ENCODE results near the gene OR52E1.

The OR52E1 gene

DNA sequence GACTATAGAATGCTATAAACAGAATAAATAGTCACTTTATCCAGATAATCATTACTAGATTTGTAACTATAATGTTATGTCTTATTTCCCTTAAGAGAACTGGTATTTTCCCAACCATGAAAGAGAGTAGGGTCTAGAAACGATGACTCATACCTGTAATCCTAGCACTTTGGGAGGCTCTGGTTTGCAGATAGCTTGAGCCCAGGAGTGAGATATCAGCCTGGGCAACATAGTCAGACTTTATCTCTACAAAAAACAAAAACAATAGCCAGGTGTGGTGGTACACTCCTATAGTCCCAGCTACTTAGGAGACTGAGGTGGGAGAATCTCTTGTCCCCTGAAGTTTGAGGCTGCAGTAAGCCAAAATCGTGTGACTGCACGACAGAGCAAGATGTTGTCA is 37.9 kb downstream of the OR52E1 start:
- H3K4me1 ChIP-seq (ENCODE audit: control insufficient read depth, insufficient read depth, low read length, poor library complexity, severe bottlenecking): no peaks in the 10 kb centered on the region
- 43 to 67% methylated on average over 1 to 3 of the region's 3 CpGs for WGBS, 2 experiments (ENCODE audit: insufficient coverage in 2 of 2)
- H3K4me3 ChIP-seq (ENCODE audit: extremely low read depth, insufficient read depth, low read length, poor library complexity, severe bottlenecking): no peak overlapping the region
- H3K9me3 ChIP-seq (ENCODE audit: control insufficient read depth, low read length): no peaks in the 10 kb centered on the region
- H3K36me3 ChIP-seq (ENCODE audit: control insufficient read depth, insufficient read depth, low read length): no peaks in the 10 kb centered on the region
- no peak overlapping the region for H3K27ac ChIP-seq (ENCODE audit: low read depth, low read length, severe bottlenecking)

GRCh38 chr11:5115339-5115738 is 46.0 kb downstream of the OR52E1 start:
- Histone ChIP-seq H3K4me1 (ENCODE audit: control insufficient read depth, insufficient read depth, low read length, poor library complexity, severe bottlenecking) (no peaks in the 10 kb centered on the region), H3K36me3 (ENCODE audit: control insufficient read depth, insufficient read depth, low read length) (no peaks in the 10 kb centered on the region), H3K9me3 (ENCODE audit: control insufficient read depth, low read length) (no peaks in the 10 kb centered on the region), H3K27ac (ENCODE audit: low read depth, low read length, severe bottlenecking) (no peak overlapping the region), H3K4me3 (ENCODE audit: extremely low read depth, insufficient read depth, low read length, poor library complexity, severe bottlenecking) (no peak overlapping the region)
- no CpG with 5 or more reads among the region's 3 CpGs for WGBS, 2 experiments (ENCODE audit: insufficient coverage in 2 of 2)

DNA sequence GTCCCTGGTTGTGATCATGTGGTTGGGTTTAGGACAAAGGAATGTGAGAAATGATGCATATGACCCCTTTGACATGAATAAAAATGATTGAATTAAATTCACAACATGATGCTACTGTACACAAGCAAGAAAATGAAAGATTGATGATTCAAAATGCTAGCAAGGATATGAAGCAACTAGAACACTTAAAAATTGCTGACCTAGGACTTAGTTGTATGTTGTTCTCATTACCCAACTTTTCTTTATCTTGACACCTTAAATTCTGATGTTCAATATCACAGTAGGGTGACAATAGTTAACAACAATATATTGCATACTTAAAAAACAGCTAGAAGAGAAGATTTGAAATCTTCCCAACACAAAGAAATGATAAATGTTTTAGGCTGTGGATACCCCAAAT is 48.2 kb downstream of the OR52E1 start:
- Histone ChIP-seq H3K27ac (ENCODE audit: low read depth, low read length, severe bottlenecking) (no peak overlapping the region), H3K4me1 (ENCODE audit: control insufficient read depth, insufficient read depth, low read length, poor library complexity, severe bottlenecking) (no peaks in the 10 kb centered on the region), H3K4me3 (ENCODE audit: extremely low read depth, insufficient read depth, low read length, poor library complexity, severe bottlenecking) (no peak overlapping the region), H3K36me3 (ENCODE audit: control insufficient read depth, insufficient read depth, low read length) (no peaks in the 10 kb centered on the region), H3K9me3 (ENCODE audit: control insufficient read depth, low read length) (no peaks in the 10 kb centered on the region)

GRCh38 chr11:5118893-5119292 is 49.5 kb downstream of the OR52E1 start:
- H3K4me1 ChIP-seq (ENCODE audit: control insufficient read depth, insufficient read depth, low read length, poor library complexity, severe bottlenecking): no peaks in the 10 kb centered on the region
- no peaks in the 10 kb centered on the region for H3K9me3 ChIP-seq (ENCODE audit: control insufficient read depth, low read length)
- no peak overlapping the region for H3K4me3 ChIP-seq (ENCODE audit: extremely low read depth, insufficient read depth, low read length, poor library complexity, severe bottlenecking)
- no peak overlapping the region for H3K27ac ChIP-seq (ENCODE audit: low read depth, low read length, severe bottlenecking)
- H3K36me3 ChIP-seq (ENCODE audit: control insufficient read depth, insufficient read depth, low read length): no peaks in the 10 kb centered on the region
- WGBS, 2 experiments (ENCODE audit: insufficient coverage in 2 of 2): no CpG with 5 or more reads among the region's 1 CpG

All from mesodermal cell (in vitro differentiated cells).